ENCODE results near the gene WIPF1.

The WIPF1 gene

DNA sequence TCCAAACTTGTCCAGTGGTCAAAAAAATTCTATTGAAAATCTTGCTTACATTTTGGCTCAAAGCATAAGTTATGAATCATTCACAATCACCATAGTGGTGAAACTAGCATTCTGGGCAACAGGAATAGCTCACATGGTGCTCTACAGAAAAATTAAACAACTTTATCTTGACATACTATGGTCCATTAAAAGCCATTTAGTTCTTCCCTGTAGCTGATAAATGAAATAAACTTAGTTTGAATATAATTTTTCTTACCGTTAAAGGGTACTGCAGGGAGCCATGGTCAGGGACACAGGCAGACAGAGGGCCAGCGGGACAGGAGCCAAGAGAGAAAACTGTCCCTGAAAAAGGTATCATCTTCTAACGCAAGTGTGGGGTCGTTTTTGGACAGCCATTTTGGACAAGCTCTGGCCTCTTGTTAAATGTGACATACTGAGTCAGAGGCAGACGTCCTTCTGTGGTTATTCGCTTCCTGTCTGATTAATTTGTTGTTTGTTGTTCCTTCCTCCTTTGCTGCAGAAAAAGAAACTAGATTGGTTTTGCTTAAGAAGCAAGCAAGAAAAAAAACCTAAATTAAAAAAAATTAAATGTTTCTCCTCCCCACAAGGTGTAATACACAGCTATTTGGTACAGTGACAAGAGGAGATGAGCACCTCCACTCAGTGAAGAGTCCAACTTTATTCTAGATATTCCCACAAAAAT, at the start of gene WIPF1:
TSS of gene WIPF1 (minus strand) at position 460 of the 703 bp plus-strand sequence. CDS start 12,231 bp downstream, outside the sequence.
- DNase-seq (ENCODE audit: low spot score) = peak; percentile 45

- DNase-seq (ENCODE audit: low spot score) = no peak
These were observed 47.7 kb upstream of the WIPF1 start for GRCh38 chr2:174645296-174645695.

DNA sequence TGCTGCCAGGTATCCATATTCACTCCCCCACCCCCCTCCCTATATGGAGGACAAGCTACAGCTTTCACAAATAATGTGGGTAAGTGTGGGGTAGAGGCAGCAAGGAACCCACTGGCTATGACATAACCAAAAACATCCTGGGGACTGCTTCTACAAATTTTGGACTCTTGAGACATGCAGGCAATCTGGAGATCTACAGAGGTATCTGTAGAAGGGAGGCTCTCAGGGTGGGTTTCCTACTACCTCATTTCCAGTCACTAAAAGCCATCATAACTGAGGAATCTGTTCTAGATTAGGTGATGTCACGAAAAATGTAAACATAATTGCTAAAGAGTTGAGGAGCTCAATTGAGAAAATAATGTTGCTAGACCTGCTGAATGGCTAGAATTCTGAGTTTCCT, 46.8 kb upstream of the WIPF1 start:
- DNase-seq (ENCODE audit: low spot score) = no peak

- no peak for DNase-seq (ENCODE audit: low spot score)
These were observed 45.8 kb upstream of the WIPF1 start for GRCh38 chr2:174643356-174643755.

GRCh38 chr2:174641168-174641567, 43.6 kb upstream of the WIPF1 start:
- no peak for DNase-seq (ENCODE audit: low spot score)

GRCh38 chr2:174636987-174637386, 39.4 kb upstream of the WIPF1 start:
- DNase-seq (ENCODE audit: low spot score) = no peak

DNA sequence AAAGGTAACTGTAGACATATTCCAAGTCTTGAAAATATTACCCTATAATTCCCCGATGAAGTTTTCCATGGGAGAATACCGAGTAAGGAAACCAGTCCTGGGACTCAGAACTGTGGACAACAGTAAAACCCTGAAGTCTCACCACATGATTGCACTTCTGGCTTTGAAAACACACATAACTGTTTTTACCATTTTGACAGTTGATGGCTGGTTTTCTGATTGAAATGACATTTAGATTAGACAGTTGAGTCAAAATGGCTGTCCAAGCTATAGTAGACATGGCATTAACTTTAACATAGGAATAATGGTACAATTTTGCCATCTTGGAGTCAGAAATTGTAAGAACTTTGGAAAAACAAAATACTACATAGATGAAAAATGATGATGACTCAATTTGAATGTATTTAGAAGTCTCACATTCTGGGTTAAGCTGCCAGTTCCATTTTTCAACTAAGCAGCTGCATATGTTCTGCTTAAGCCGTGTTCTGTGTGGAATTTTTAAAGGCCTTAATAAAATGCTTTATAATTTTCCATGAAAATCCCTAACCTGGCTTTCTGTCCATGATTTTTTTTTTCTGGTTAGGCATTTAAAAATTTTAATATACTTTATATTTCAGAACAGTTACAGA, 38.3 kb upstream of the WIPF1 start:
- no peak for DNase-seq (ENCODE audit: low spot score)

- no peak for DNase-seq (ENCODE audit: low spot score)
These were observed 37.5 kb upstream of the WIPF1 start for GRCh38 chr2:174635015-174635593.

GRCh38 chr2:174634130-174635014, 36.8 kb upstream of the WIPF1 start:
- no peak for DNase-seq (ENCODE audit: low spot score)

GRCh38 chr2:174633623-174633930, 36.0 kb upstream of the WIPF1 start:
- DNase-seq (ENCODE audit: low spot score) = no peak

DNA sequence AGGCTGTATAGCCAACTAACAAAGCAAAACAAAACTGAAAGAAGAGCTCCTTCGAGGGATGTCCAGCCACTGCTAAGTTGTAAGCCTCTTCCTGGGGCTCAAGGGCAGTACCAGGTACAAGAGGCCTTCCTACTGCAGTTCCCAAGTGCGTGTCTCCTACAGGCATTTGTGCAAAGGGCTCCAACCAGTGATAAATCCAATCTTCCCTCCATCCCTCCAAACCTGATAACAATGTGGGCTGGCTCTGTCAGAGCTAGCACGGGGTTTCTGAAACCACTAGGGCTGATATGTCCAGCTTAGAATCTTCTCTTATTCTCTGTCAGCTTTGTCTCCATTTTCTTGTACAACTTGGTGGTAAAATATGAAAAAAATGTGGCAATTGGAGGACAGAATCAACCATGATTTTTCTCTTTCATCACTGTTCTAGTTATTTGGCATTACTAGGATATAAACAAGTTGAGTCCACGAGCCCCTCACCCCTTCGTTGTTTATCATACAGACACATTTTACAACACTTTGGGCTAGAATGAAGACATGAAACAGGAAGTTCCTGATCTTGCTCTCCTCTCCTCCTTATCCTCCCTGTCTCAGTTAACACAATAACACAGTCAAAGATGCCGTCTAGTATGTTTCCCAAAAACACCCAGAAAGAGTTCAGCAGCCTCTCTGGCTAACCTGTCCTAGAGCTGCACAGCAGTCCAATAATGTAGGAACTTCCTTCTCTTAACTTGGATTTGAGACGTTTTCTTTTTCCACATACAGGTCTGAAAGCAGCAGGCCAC, 35.4 kb upstream of the WIPF1 start:
- no peak for DNase-seq (ENCODE audit: low spot score)

DNA sequence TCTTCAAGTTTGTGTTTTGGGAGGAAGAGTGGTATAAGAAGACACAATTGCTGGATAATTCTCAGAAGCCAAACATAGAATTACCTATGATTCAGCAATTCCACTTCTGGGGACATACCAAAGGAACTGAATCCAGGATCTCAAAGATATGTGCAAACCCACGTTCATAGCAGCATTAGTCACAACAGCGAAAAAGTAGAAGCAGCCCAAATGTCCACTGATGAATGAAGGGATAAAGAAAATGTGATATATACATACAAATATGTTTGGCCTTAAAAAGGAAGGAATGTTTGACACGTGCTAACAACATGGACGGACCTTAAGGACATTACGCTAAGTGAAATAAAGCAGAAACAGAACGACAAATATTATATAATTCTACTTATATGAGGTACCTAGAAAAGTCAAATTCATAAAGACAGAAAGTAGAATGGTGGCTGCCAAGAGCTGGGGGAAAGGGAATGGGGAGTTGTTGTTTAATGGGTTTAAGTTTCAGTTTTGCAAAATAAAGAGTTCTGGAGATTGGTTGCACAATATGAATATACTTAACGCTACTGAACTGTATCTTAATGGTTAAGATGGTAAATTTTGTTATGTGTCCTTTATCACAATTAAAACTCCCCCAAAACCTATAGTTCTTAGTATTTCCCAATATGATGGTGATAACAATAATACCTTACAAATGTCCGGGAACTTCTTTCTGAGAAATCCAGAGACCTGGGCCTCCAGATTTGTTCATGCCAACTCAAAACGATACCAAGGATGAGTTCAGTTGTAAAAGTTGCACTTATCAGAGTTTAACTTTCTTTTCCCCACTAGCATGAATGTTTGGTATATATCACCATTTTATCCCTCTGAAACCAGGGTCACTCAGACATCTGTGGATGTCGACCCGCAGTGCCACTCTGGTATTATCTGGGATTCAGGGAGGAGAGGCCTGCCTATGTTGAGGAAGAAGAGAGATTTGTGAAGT, 33.7 kb upstream of the WIPF1 start:
- peak; percentile 60 for DNase-seq (ENCODE audit: low spot score)

DNA sequence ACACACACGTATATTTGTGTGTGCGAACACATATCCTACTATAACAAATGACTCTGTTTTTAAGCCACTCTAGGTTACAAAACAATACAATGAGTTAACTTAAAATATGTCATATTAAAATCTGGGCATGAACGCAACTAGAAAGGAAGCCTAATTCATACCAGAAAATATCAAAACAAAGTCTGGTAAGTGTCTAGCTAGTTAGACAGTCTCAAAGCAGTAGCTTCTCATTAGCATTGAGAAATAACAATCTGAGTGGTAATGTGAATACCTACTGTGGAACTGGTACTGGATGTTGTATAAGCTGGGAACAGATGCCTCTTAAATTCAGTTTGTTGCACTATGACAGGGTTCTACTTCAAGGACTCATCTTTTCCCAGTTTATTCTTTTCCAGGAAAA, 32.5 kb upstream of the WIPF1 start:
- no peak for DNase-seq (ENCODE audit: low spot score)

- DNase-seq (ENCODE audit: low spot score) = no peak
These were observed 31.9 kb upstream of the WIPF1 start for GRCh38 chr2:174629506-174629905.

- no peak for DNase-seq (ENCODE audit: low spot score)
These were observed 31.0 kb upstream of the WIPF1 start for GRCh38 chr2:174628528-174629169.

GRCh38 chr2:174627216-174627615, 29.6 kb upstream of the WIPF1 start:
- no peak for DNase-seq (ENCODE audit: low spot score)

DNA sequence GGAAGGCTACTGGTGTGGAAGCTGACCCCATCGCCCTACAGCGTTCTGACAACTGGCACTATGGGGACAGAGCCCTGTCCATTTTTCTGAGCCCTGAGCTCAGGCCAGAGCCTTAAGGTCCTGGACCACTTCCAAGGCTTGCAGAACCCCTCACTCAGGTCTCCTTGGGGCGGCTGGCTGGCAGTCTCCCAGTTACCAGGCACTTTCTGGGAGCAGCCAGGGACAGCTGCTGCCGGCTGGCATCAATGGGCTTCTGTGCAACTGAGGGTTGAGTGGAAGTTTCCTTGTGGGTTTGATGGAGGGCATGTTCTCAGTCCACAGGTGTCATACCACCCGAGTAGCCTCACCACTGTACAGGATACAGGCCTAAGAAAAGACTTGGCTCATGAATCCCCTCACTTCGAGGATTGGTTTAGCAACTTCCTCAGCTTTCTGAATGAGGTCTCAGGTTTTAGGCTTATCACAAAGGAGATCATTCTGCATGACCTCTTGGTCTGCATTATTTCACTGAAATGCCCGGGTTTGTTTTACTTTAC, 27.4 kb upstream of the WIPF1 start:
- DNase-seq (ENCODE audit: low spot score) = no peak

- DNase-seq (ENCODE audit: low spot score) = no peak
These were observed 26.1 kb upstream of the WIPF1 start for GRCh38 chr2:174623690-174624089.

GRCh38 chr2:174623106-174623637, 25.6 kb upstream of the WIPF1 start:
- no peak for DNase-seq (ENCODE audit: low spot score)

- DNase-seq (ENCODE audit: low spot score) = no peak
These were observed 23.7 kb upstream of the WIPF1 start for GRCh38 chr2:174621323-174621722.

Data from AG20443 (cell line).